Suppressor macrophage treated with lipopolysaccharide for 1 hour (primary cell): ENCODE results near the gene MINK1.
"Not testable (repeated sequence)": the region's sequence is repeated elsewhere in the genome, so short reads cannot be mapped to it uniquely, and the experiment has no call there.

Experiments used
- DNase-seq, 3 donors: peaks; one replicate each; pipeline ENCODE4 v3.0.0-alpha.2; 2020 to 2022

Gene MINK1

DNA sequence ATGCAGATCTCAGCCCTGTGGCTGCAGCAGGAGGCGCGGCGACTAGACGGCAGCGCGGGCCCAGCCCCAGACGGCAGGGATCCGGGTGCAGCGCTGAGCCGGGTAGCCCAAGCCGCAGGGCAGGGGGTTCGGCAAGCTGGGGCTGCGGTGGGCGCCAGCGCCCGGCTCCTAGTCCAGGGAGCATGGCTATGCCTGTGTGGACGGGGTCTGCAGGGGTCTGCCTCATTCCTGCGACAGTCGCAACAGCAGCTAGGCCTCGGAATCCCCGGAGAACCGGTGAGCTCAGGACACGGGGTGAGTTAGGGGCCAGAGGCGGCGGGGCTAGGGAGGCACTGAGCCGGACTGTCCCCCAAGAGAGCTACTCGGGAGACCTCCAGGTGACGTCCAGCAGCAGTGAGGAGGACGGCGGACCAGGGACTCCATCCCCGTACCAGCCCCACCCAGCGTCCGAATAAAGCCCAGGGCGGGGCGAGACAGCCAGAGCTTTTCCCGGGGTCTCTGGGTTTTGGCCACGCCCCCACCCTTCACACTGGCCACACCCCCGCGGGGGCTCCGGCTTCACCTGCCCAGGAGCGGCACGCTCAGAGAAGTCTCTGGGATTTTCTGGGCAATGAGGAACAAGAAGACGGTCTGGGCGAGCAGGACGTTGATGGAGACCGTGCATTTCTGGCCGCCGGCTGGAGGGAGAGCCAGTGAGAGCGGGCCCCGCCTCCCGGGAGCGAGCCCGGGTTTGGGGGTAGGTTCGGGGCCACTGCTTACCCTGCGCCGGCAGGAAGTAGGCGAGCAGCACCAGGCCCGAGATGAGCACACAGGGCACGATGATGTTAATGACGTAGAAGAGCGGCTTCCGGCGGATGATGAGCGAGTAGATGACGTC is 67.3 kb downstream of the MINK1 start:
- peak; percentile 63 to 70 (median 68) for DNase-seq

- DNase-seq, result no peak
These were observed 68.0 kb downstream of the MINK1 start for GRCh38 chr17:4901108-4901647.

DNA sequence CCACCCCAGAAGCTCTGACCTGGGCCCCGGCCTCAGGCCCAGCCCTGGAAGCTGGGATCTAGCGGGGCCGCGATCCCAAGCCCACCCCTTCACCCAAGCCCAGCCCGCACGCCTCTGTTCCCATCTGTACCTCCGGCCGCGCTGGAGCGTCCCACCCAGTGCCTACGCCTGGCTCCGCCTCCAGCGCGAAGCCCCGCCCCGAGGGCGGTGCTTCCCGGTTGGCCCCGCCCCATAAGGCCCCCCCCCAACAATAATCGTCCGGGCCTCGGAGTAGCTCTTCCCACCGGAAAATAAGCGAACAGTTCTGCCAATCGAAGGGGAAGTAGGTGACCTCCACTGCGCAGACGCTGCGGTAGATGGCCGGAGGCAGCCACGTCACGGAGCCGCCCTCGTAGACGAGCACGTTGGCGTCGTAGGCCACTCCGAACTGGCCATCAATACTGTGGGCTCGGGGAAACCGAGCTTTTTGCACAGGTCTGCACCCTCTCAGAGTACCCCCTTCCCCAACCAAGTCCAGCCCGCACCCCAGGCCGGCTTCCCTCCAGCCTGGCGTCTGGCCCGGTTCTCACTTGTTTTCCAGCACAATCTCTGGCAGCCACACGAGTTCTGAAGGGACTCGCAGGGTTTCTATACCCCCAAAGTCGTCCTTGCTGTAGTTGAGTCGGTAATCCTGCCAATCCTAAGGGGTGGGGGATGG is 68.7 kb downstream of the MINK1 start:
- DNase-seq, result peak; percentile 70 to 83 (median 83)

DNA sequence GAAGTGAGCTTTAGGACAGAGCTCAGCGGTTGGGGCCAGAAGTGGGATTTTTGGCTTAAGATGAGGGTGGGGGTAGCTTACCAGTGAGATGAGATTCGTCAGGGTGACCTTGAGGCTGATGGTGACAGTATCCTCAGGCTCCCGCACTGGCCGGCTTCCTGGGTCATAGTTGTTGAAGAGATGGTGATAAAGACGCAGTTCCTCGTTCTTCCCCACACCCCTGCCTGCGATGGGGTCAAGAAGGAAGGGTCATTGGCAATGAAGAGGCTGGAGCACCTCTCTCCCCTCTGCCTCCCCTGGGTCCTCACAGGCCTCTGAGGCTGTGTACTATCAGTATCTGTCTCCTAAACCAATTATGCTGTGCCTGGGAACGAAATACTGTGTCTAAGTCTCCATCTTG is 69.4 kb downstream of the MINK1 start:
- DNase-seq, result no peak

DNA sequence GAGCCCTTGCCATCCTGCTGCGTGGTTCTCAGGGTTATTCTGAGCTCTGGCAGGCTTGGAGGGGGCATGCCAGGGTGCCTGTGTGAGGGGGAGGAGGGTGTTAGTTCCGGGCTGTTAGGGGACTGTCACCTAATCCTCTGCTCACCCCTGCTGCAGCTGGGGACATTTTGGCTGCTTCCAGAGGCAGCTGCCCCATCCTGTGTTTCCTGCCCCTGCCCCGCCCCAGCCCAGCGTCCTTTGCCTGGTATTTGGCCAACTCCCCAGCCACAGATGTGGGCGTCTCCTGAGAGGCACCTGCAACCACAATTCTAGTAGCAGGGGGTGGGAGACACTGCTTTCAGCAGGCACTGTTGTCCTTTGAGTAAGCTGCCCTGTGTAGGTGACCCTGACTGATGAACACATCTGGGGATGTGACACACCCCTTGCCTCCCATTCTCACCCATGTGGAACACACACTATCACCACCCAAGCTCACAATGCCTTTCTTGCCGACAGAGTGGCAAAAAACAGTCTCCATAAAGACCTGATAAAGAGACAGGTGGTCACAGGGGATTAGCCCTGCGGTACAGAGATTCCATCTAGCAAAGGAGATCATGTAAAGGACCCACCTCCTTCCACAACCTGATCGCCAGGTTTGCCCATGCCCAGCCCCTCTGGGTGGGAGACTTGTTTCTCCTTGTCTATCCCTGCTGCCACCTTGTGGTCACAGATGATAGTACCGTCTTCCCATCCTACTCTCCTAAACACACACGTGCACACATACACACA is 70.1 kb downstream of the MINK1 start, which contains the start of gene CHRNE:
Gene CHRNE, minus strand, starts transcription at position 48 of the 768 bp plus-strand sequence. Its CDS starts 35 bp downstream, at position 13.
- peak; percentile 73 to 83 (median 76) for DNase-seq

DNA sequence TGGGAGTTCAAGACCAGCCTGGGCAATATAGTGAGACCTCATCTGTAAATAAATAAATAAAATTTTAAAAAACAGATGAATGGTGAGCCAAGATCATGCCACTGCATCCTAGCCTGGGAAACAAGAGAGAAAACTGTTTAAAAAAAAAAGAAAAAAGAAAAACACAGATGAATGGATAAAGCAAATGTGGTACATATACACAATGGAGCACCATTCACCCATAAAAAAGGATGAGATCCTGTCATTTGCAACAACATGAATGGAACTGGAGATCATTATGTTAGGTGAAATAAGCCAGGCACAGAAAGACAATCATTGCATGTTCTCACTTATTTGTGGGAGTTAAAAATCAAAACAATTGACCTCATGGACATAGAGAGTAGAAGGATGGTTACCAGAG is 73.5 kb downstream of the MINK1 start:
- not testable (repeated sequence) for DNase-seq

GRCh38 chr17:4908301-4908700 is 75.2 kb downstream of the MINK1 start:
- DNase-seq, result no peak

GRCh38 chr17:4908711-4909496 is 75.8 kb downstream of the MINK1 start:
- DNase-seq, result peak; percentile 90 to 92 (median 91)

- no peak for DNase-seq
These were observed 80.9 kb downstream of the MINK1 start for GRCh38 chr17:4913994-4914393.

GRCh38 chr17:4914551-4914950 is 81.4 kb downstream of the MINK1 start:
- DNase-seq, result not testable (repeated sequence)

GRCh38 chr17:4919511-4920047 is 86.4 kb downstream of the MINK1 start:
- DNase-seq, result no peak

GRCh38 chr17:4920351-4921048 is 87.4 kb downstream of the MINK1 start:
- peak; percentile 89 to 93 (median 92) for DNase-seq

- DNase-seq, result no peak
These were observed 88.2 kb downstream of the MINK1 start for GRCh38 chr17:4921320-4921719.

GRCh38 chr17:4926577-4927335 is 93.6 kb downstream of the MINK1 start:
- peak in 2 of 3 donors; percentile 80 to 94 for DNase-seq

GRCh38 chr17:4928881-4929280 is 95.7 kb downstream of the MINK1 start:
- DNase-seq, result no peak

DNA sequence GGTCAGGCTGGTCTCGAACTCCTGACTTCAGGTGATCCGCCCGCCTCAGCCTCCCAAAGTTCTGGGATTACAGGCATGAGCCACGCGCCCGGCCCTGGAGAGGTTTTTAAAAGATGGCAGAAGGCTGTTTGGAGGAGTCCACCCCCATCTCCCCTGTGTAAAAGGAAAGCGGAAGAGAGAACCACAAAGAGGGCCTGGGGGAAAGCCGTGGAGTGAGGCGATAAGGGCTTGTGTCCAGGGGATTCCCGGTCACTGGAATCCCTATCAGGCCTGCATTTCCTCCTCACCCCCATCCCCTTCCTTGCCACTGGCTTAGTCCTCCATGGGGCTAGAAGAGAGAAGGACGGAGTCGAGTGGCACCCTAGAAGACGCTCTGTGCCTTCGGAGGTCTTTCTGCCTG is 98.8 kb downstream of the MINK1 start, which contains the start of gene GP1BA:
Gene GP1BA, plus strand, starts transcription at position 315 of the 400 bp plus-strand sequence. CDS start 328 bp downstream, outside the sequence.
- peak; percentile 73 to 85 (median 83) for DNase-seq

- no peak for DNase-seq
These were observed 99.6 kb downstream of the MINK1 start for GRCh38 chr17:4932756-4933155.

DNA sequence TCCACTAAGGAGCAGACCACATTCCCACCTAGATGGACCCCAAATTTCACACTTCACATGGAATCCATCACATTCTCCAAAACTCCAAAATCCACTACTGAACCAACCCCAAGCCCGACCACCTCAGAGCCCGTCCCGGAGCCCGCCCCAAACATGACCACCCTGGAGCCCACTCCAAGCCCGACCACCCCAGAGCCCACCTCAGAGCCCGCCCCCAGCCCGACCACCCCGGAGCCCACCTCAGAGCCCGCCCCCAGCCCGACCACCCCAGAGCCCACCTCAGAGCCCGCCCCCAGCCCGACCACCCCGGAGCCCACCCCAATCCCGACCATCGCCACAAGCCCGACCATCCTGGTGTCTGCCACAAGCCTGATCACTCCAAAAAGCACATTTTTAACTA is 100.5 kb downstream of the MINK1 start:
- DNase-seq, result no peak

- peak; percentile 66 to 79 (median 67) for DNase-seq
These were observed 101.2 kb downstream of the MINK1 start for GRCh38 chr17:4934173-4934979.
